Upper lobe of left lung (tissue), 6 donors: ENCODE data around the gene ZNHIT6. TPM values are rescaled to one million over a fixed set of nuclear protein-coding genes. Genes with fewer than 3 reads are reported as not detected.
A peak's percentile ranks its signal among the peaks of the same experiment; 100 is the strongest.

Experiments
- ATAC-seq, 2 donors: fragments of 200-7000 bp; cut with Tn5 transposase; one replicate each; pipeline ENCODE4 v1.9.1; 2022; ENCODE audit warnings: mild to moderate bottlenecking in 2 of 2, moderate library complexity in 2 of 2; ENCODE audit not compliant: low FRiP score in 2 of 2
- DNase-seq, 2 donors: peaks; one replicate each; pipeline ENCODE4 v3.0.0-alpha.2; 2019 to 2020
- H3K27ac ChIP-seq, 4 donors: fragments of 200-600 bp; sonication (generic); one replicate each; pipeline ENCODE4 v1.5.1; 2016 to 2019
- H3K27me3 ChIP-seq, 4 donors: fragments of 200-600 bp; sonication (generic); one replicate each; pipeline ENCODE4 v1.5.1; 2017 to 2019
- H3K36me3 ChIP-seq, 4 donors: fragments of 200-600 bp; sonication (generic); one replicate each; pipeline ENCODE4 v1.5.1; 2016 to 2019
- H3K4me1 ChIP-seq, 4 donors: fragments of 200-600 bp; sonication (generic); one replicate each; pipeline ENCODE4 v1.5.1; 2018 to 2019
- H3K4me3 ChIP-seq, 4 donors: fragments of 200-600 bp; sonication (generic); one replicate each; pipeline ENCODE4 v1.5.1; 2017 to 2019; ENCODE audit warnings: mild to moderate bottlenecking in 2 of 4, moderate library complexity in 1 of 4
- H3K9me3 ChIP-seq, 4 donors: fragments of 200-600 bp; sonication (generic); one replicate each; pipeline ENCODE4 v1.5.1; 2018 to 2019
- EP300 ChIP-seq, 4 donors: sonication (generic); formaldehyde crosslinking; IDR thresholded peaks; one replicate each; pipeline ENCODE4 v1.5.1; 2017; ENCODE audit warnings: antibody characterized with exemption in 4 of 4, control low read depth in 2 of 4
- POLR2A ChIP-seq, 4 donors: fragments of 450-650 bp; IDR thresholded peaks; one replicate each; pipeline ENCODE4 v1.5.1; 2016 to 2017; ENCODE audit warnings: antibody characterized with exemption in 4 of 4, mild to moderate bottlenecking in 2 of 4
- POLR2AphosphoS5 ChIP-seq, 2 donors: sonication (generic); formaldehyde crosslinking; IDR thresholded peaks; one replicate each; pipeline ENCODE4 v1.5.1; 2017; ENCODE audit warnings: antibody characterized with exemption in 2 of 2
- WGBS, 2 donors: methylation state at CpG; one replicate each; pipeline ENCODE4 v1.1.5; 2017 to 2018; 5-methylcytosine and 5-hydroxymethylcytosine counted together
- total RNA-seq, 6 donors: library from RNA; depleted of rRNA in 4 of 6; stranded (reverse); fragments of >200 nt in 4 of 6; gene quantifications; one replicate each; pipeline versions ENCODE4 v1.1.0 to v1.2.1, GENCODE V29; 2016 to 2021
- TF ChIP-seq, protein P1 (sequence below), 6 experiments: fragments of 450-650 bp in 4 of 6; fragments of 200-600 bp in 2 of 6; sonication (generic) in 2 of 6; IDR thresholded peaks; one replicate each; pipeline ENCODE4 v1.5.1; 2016 to 2019; ENCODE audit warnings: antibody characterized with exemption in 6 of 6
- donor health status: DM: no; HTN: no; CAD: no; lungs with moderate emphysema.
- donor health status: DM: no; HTN: yes; CAD: no; lungs with severe emphysema.

The ZNHIT6 gene
- total RNA-seq, 6 donors from 2014 or later: 4.2 to 13.2 (median 10.0) TPM

DNA sequence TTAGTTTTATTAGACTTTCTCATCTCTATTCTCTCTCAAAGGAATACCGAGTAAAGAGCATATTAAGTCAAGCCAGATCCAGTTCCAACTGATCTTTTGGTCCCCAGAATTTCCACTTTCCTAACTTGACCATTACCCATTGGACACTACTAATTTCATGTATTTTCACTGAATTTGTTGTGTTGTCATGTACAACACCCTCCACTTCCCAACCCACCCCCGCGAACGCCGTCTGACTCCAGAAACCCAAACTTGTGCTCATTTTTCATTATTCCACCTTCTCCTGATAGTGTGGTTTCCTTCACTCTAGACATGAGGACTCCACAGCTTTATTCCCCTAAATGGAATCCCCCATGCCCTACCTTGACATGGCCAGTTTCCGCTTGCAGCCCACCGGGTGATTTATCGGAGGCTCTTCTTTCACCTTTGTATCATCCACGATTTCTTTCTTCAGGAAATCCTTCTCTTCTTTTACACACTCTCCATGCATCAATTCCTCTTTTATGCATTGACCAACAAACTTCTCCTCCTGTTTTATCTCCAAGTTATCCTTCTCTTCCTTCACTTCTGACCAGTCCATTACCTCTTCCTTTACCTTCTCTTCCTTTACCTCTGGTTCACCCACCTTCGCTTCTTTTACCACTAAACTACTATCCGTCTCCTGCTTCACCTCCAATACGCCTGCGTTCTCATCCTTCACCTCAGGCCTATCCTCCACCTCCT is 805 bp downstream of the ZNHIT6 start:
- ATAC-seq (no peak), DNase-seq (no peak)
- H3K36me3 ChIP-seq: peaks cover 0 to 23% (median 2%) of the 10 kb centered on the region in 4 donors
- H3K9me3 ChIP-seq: no peaks in the 10 kb centered on the region
- H3K4me1 ChIP-seq: peaks cover 12 to 18% (median 15%) of the 10 kb centered on the region in 4 donors
- peak overlapping the region; percentile 49 to 91 (median 89) for H3K27ac ChIP-seq
- H3K4me3 ChIP-seq: peak overlapping the region; percentile 57 to 94 (median 85)
- WGBS, 2 donors: 15 to 19% methylated on average over 13 of the region's 13 CpGs
- H3K27me3 ChIP-seq: no peaks in the 10 kb centered on the region
- TF ChIP-seq POLR2AphosphoS5 (IDR thresholded peaks at IDR 0.05): no peak
- no peak for TF ChIP-seq POLR2A (IDR thresholded peaks at IDR 0.05)
- TF ChIP-seq, protein P1, sequence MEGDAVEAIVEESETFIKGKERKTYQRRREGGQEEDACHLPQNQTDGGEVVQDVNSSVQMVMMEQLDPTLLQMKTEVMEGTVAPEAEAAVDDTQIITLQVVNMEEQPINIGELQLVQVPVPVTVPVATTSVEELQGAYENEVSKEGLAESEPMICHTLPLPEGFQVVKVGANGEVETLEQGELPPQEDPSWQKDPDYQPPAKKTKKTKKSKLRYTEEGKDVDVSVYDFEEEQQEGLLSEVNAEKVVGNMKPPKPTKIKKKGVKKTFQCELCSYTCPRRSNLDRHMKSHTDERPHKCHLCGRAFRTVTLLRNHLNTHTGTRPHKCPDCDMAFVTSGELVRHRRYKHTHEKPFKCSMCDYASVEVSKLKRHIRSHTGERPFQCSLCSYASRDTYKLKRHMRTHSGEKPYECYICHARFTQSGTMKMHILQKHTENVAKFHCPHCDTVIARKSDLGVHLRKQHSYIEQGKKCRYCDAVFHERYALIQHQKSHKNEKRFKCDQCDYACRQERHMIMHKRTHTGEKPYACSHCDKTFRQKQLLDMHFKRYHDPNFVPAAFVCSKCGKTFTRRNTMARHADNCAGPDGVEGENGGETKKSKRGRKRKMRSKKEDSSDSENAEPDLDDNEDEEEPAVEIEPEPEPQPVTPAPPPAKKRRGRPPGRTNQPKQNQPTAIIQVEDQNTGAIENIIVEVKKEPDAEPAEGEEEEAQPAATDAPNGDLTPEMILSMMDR (IDR thresholded peaks at IDR 0.05): no peak
- no peak for TF ChIP-seq EP300 (IDR thresholded peaks at IDR 0.05)

DNA sequence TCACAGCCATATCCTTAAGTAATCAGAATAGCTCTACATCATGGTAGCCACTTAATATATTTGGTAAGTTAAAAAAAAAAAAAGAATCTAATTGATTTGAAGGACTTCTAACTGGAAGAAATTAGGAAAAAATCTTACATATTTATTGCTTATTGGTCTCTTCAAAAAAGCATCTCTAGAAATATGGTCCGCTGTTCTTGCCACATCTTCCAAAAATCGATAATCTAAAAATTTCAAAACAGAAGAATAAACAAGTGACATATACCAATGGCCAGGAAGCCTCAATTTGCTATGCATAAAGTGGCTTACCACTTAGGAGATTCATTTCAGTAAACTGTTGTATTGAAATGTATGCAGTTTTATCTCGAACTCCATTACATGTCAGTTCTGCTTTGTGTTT is 2.3 kb downstream of the ZNHIT6 start:
- Histone ChIP-seq H3K9me3 (no peaks in the 10 kb centered on the region), H3K4me1 (peaks cover 12 to 18% (median 15%) of the 10 kb centered on the region in 4 donors), H3K36me3 (peaks cover 0 to 38% (median 8%) of the 10 kb centered on the region in 4 donors), H3K27me3 (no peaks in the 10 kb centered on the region), H3K27ac (no peak overlapping the region), H3K4me3 (no peak overlapping the region)
- no peak for TF ChIP-seq EP300 (IDR thresholded peaks at IDR 0.05)
- TF ChIP-seq, protein P1 (IDR thresholded peaks at IDR 0.05): no peak
- TF ChIP-seq POLR2AphosphoS5 (IDR thresholded peaks at IDR 0.05): no peak
- TF ChIP-seq POLR2A (IDR thresholded peaks at IDR 0.05): no peak
- DNase-seq (no peak), ATAC-seq (no peak)
- 90 to 91% methylated on average over 3 of the region's 3 CpGs for WGBS, 2 donors

DNA sequence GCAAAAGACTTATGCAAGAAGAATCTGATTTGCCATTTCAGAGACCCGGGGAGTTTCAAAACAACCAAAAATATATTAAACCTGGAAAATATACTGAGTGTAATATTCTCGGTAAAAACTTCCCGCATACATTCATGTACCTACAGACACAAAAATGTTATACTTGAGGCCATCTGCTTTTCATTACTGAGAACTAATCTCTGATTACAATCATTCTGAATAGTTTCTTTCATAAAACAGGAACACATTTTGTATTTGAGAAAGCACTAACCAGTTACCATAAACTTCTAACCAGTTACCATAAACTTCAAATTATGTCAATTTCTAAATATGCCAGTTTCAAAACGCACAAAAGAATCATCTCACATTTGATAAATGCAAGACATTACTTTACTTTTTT is 7.8 kb downstream of the ZNHIT6 start:
- no peak for TF ChIP-seq EP300 (IDR thresholded peaks at IDR 0.05)
- no peak for TF ChIP-seq POLR2AphosphoS5 (IDR thresholded peaks at IDR 0.05)
- TF ChIP-seq POLR2A (IDR thresholded peaks at IDR 0.05): no peak
- TF ChIP-seq, protein P1 (IDR thresholded peaks at IDR 0.05): no peak
- H3K27me3 ChIP-seq: no peaks in the 10 kb centered on the region
- no peak for ATAC-seq
- H3K36me3 ChIP-seq: peaks cover 4 to 42% (median 17%) of the 10 kb centered on the region in 4 donors
- DNase-seq: no peak
- no peak overlapping the region for H3K4me3 ChIP-seq
- WGBS, 2 donors: 94 to 96% methylated on average over 4 of the region's 4 CpGs
- H3K4me1 ChIP-seq: no peaks in the 10 kb centered on the region
- H3K9me3 ChIP-seq: no peaks in the 10 kb centered on the region
- no peak overlapping the region for H3K27ac ChIP-seq

DNA sequence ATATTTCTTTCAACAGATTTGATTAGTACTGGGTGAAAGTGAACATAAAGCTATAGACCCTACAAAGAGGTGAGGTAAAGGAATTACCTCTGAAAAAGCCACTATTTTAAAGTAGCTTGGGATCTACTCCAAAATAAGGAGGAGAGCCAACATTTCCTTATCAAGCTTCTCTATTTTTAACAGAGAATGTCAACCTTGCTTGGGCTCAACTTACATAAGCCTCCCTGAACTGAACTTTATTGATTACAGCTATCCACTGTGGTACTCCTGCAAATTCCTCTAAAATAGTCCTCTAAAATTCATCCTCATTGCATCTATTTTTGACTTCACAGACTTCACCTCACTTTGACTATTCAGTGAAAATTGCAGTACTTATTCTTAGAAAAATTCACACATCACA is 10.3 kb downstream of the ZNHIT6 start:
- H3K9me3 ChIP-seq: no peaks in the 10 kb centered on the region
- no peak for DNase-seq
- peaks cover 4 to 34% (median 15%) of the 10 kb centered on the region in 4 donors for H3K36me3 ChIP-seq
- H3K27ac ChIP-seq: no peak overlapping the region
- H3K4me1 ChIP-seq: no peaks in the 10 kb centered on the region
- no peak overlapping the region for H3K4me3 ChIP-seq
- TF ChIP-seq POLR2A (IDR thresholded peaks at IDR 0.05) (no peak), EP300 (IDR thresholded peaks at IDR 0.05) (no peak), POLR2AphosphoS5 (IDR thresholded peaks at IDR 0.05) (no peak)
- TF ChIP-seq, protein P1 (IDR thresholded peaks at IDR 0.05): no peak
- no peaks in the 10 kb centered on the region for H3K27me3 ChIP-seq
- no peak for ATAC-seq
